Type B pancreatic cell (in vitro differentiated cells): Measurements from ENCODE around the gene RBMS3. TPM values are rescaled to one million over a fixed set of nuclear protein-coding genes. Genes with fewer than 3 reads are reported as not detected.

Source experiments
- DNase-seq: peaks from one replicate; pipeline ENCODE4 v3.0.0; 2021; ENCODE audit warnings: mixed read lengths; ENCODE audit not compliant: unreplicated experiment; ENCODE audit errors: extremely low spot score
- H3K27ac Mint-ChIP-seq: 2 replicates; pipeline ENCODE4 v1.8.0; 2021; ENCODE audit warnings: mild to moderate bottlenecking, mixed read lengths
- H3K27me3 Mint-ChIP-seq: 2 replicates; pipeline ENCODE4 v1.8.0; 2021; ENCODE audit warnings: mixed read lengths
- H3K36me3 Mint-ChIP-seq: 2 replicates; pipeline ENCODE4 v1.8.0; 2021; ENCODE audit warnings: mixed read lengths
- H3K4me1 Mint-ChIP-seq: one replicate; pipeline ENCODE4 v1.8.0; 2021; ENCODE audit warnings: mixed read lengths; ENCODE audit not compliant: unreplicated experiment
- H3K4me3 Mint-ChIP-seq: 2 replicates; pipeline ENCODE4 v1.8.0; 2021; ENCODE audit warnings: mild to moderate bottlenecking, mixed read lengths
- H3K9me3 Mint-ChIP-seq: 2 replicates; pipeline ENCODE4 v1.8.0; 2021; ENCODE audit warnings: mixed read lengths
- CTCF ChIP-seq: fragments of 200-600 bp; sonication (generic); conservative IDR thresholded peaks from 2 replicates; pipeline ENCODE4 v1.5.0; 2021; ENCODE audit warnings: antibody characterized with exemption, mild to moderate bottlenecking
- total RNA-seq: library from RNA; stranded (reverse); gene quantifications from 2 replicates; pipeline ENCODE4 v1.2.1, GENCODE V29; 2021; ENCODE audit warnings: low replicate concordance

Gene RBMS3
- total RNA-seq, 1 donor from 2014 or later: 36.6 TPM

DNA sequence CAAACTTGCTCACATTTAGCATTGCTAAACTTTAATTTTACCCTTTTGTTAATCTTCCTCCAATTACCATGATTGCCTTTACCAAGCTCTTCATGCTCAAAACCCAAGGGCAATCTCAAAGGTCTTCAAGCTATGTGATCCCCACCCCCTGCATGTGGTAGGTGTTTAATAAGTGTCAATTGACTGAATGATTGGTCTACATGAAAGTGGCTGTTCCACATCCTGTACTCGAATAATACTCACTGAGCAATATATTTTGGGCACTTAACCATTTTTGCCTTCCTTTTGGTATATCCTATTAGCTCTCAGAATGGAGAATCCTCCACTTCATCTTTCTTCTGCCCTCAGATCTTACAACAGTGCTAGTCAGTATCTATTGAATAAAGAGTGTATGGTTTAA, 17.1 kb downstream of the RBMS3 start:
- H3K4me3 Mint-ChIP-seq: no peak overlapping the region
- no peaks in the 10 kb centered on the region for H3K27me3 Mint-ChIP-seq
- TF ChIP-seq CTCF: no peak
- H3K36me3 Mint-ChIP-seq: peaks cover 5% of the 10 kb centered on the region
- peaks cover 11% of the 10 kb centered on the region for H3K4me1 Mint-ChIP-seq
- no peak overlapping the region for H3K27ac Mint-ChIP-seq
- DNase-seq: no peak
- peaks cover 3% of the 10 kb centered on the region for H3K9me3 Mint-ChIP-seq

DNA sequence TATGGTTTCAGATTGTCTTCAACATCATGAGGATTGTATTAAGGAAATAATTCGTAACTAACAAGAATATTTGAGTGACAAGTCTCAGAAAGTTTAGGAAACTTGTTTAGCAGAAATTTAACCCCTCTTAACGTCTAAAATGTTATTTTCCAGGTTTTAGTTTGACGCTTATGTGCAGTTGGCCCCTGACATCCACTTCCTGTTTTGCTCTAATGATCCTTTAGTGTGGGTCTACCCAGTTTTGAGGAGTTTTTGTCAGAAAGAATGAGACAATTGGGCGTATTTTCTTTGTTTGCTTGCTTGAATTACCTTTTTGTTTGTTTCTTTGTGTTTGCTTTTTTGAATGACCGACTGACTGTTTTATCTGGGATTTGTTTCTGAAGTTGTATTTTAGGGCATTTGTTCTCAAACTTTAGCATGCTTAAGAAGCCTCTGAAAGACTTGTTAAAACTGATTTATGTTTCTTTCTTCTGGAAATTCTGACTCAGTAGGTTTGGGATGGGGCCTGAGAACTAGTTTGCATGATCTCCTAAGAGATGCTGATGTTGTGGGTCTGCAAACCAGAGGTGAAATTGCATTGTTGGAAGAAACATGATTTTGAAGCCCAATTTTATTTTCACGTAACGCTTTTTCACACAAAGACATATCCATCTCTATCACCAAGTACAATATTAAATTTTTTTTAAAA, 20.6 kb downstream of the RBMS3 start:
- Mint-ChIP-seq H3K4me3 (no peak overlapping the region), H3K27ac (no peak overlapping the region), H3K4me1 (peaks cover 11% of the 10 kb centered on the region), H3K36me3 (peaks cover 16% of the 10 kb centered on the region), H3K9me3 (peaks cover 6% of the 10 kb centered on the region), H3K27me3 (no peaks in the 10 kb centered on the region)
- TF ChIP-seq CTCF: no peak
- no peak for DNase-seq

DNA sequence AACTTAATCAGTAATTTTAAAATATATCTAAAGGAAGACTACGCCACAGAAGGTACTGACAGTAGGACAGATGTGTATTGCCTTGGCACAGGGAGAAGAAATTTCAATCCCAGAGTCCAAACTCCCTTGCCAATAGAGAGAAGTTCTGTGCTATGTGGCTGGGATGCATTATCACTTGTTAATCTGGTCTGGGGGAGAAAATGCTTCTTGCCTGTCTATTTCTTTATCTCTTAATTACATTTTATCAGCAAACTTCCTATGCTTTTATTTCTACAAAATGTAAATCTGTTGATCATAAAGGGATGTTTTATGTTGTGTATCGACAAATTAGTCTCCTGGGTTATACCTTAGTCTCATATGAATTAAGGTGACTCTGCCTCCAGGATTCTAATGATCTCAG, 21.7 kb downstream of the RBMS3 start:
- H3K27ac Mint-ChIP-seq: no peak overlapping the region
- H3K4me1 Mint-ChIP-seq: peaks cover 11% of the 10 kb centered on the region
- H3K9me3 Mint-ChIP-seq: peaks cover 6% of the 10 kb centered on the region
- no peak for DNase-seq
- no peak overlapping the region for H3K4me3 Mint-ChIP-seq
- TF ChIP-seq CTCF: no peak
- no peaks in the 10 kb centered on the region for H3K27me3 Mint-ChIP-seq
- H3K36me3 Mint-ChIP-seq: peaks cover 20% of the 10 kb centered on the region

GRCh38 chr3:29307295-29307694, 26.4 kb downstream of the RBMS3 start:
- H3K4me1 Mint-ChIP-seq: peaks cover 13% of the 10 kb centered on the region
- H3K27ac Mint-ChIP-seq: no peak overlapping the region
- DNase-seq: no peak
- H3K4me3 Mint-ChIP-seq: no peak overlapping the region
- H3K36me3 Mint-ChIP-seq: peaks cover 20% of the 10 kb centered on the region
- no peaks in the 10 kb centered on the region for H3K27me3 Mint-ChIP-seq
- peaks cover 6% of the 10 kb centered on the region for H3K9me3 Mint-ChIP-seq
- TF ChIP-seq CTCF: no peak

GRCh38 chr3:29310865-29311264, 30.0 kb downstream of the RBMS3 start:
- H3K4me3 Mint-ChIP-seq: no peak overlapping the region
- H3K27ac Mint-ChIP-seq: no peak overlapping the region
- no peaks in the 10 kb centered on the region for H3K27me3 Mint-ChIP-seq

More at GRCh38 chr3:29310865-29311264, 30.0 kb downstream of the RBMS3 start:
- TF ChIP-seq CTCF: no peak
- H3K36me3 Mint-ChIP-seq: peaks cover 4% of the 10 kb centered on the region
- H3K4me1 Mint-ChIP-seq: peaks cover 25% of the 10 kb centered on the region
- no peak for DNase-seq
- no peaks in the 10 kb centered on the region for H3K9me3 Mint-ChIP-seq
